Measurements from ENCODE around the gene CMBL. TPM values are rescaled to one million over a fixed set of nuclear protein-coding genes. Genes with fewer than 3 reads are reported as not detected.

The CMBL gene
- total and polyA plus RNA-seq, 2 donors (not counting 1 experiment from before 2014, with no cell fraction given): not detected

- H3K9ac ChIP-seq (ENCODE audit: low read length): no peak overlapping the region
- POLR2A ChIA-PET: no interaction called here
- H3K4me1 ChIP-seq (ENCODE audit: control insufficient read depth in 2 of 2, insufficient read depth in 2 of 2, low read length in 2 of 2): no peaks in the 10 kb centered on the region
- Mint-ChIP-seq H3K4me1 (no peaks in the 10 kb centered on the region), H3K27me3 (peaks cover 19% of the 10 kb centered on the region), H3K9me3 (ENCODE audit: insufficient read depth) (no peaks in the 10 kb centered on the region), H3K27ac (no peak overlapping the region), H3K4me3 (no peak overlapping the region)
- H3K79me2 ChIP-seq (ENCODE audit: control insufficient read depth, insufficient read depth, low read length): no peaks in the 10 kb centered on the region
- no peak overlapping the region for H3K4me2 ChIP-seq (replicated peaks; ENCODE audit: low read depth, low read length, poor library complexity, severe bottlenecking)
- no peak overlapping the region for H2AFZ ChIP-seq (ENCODE audit: insufficient read depth, low read depth, low read length, poor library complexity, severe bottlenecking)
- DNase-seq (no peak), ATAC-seq (ENCODE audit: low read depth) (no peak)
- no peaks in the 10 kb centered on the region for H3K36me3 ChIP-seq (replicated peaks in 1 of 2; ENCODE audit: control extremely low read depth in 1 of 2, control insufficient read depth in 1 of 2, extremely low read depth in 1 of 2, insufficient read depth in 2 of 2, low read length in 1 of 2)
- CTCF ChIA-PET: no interaction called here
- no peak for TF ChIP-seq EZH2 (IDR thresholded peaks at IDR 0.05; ENCODE audit: borderline replicate concordance, insufficient read depth, low read depth, low read length, poor library complexity, severe bottlenecking)
- TF ChIP-seq CTCF (IDR thresholded peaks at IDR 0.05): no peak
- intact Hi-C loops (cut with micrococcal nuclease): no loop called here
- H3K27ac ChIP-seq (ENCODE audit: low read length in 2 of 2): no peak overlapping the region
- H4K20me1 ChIP-seq (ENCODE audit: control insufficient read depth, insufficient read depth, low read length, poor library complexity, severe bottlenecking): no peaks in the 10 kb centered on the region
- H3K4me3 ChIP-seq (ENCODE audit: control extremely low read depth in 1 of 5, extremely low read depth in 1 of 5, insufficient read depth in 1 of 5, low read depth in 2 of 5, low read length in 4 of 5): no peak overlapping the region
- 94% methylated on average over 12 of the region's 13 CpGs for WGBS (ENCODE audit: insufficient coverage)
- H3K9me3 ChIP-seq (ENCODE audit: control extremely low read depth in 1 of 3, control insufficient read depth in 2 of 3, insufficient read depth in 1 of 3, low read length in 2 of 3): no peaks in the 10 kb centered on the region
- H3K27me3 ChIP-seq (replicated peaks in 1 of 4; ENCODE audit: control extremely low read depth in 1 of 4, control insufficient read depth in 3 of 4, insufficient read depth in 4 of 4, low read length in 3 of 4): no peaks in the 10 kb centered on the region
Observed at GRCh38 chr5:10277773-10278630, 29.7 kb downstream of the CMBL start.

GRCh38 chr5:10276691-10277090 lies 31.0 kb downstream of the CMBL start:
- TF ChIP-seq EZH2 (IDR thresholded peaks at IDR 0.05; ENCODE audit: borderline replicate concordance, insufficient read depth, low read depth, low read length, poor library complexity, severe bottlenecking): no peak
- TF ChIP-seq CTCF (IDR thresholded peaks at IDR 0.05): no peak
- intact Hi-C loops (cut with micrococcal nuclease): no loop called here
- Mint-ChIP-seq H3K4me3 (no peak overlapping the region), H3K27ac (no peak overlapping the region), H3K9me3 (ENCODE audit: insufficient read depth) (no peaks in the 10 kb centered on the region), H3K27me3 (peaks cover 23% of the 10 kb centered on the region), H3K4me1 (no peaks in the 10 kb centered on the region)
- no peaks in the 10 kb centered on the region for H3K4me1 ChIP-seq (ENCODE audit: control insufficient read depth in 2 of 2, insufficient read depth in 2 of 2, low read length in 2 of 2)
- no peaks in the 10 kb centered on the region for H3K9me3 ChIP-seq (ENCODE audit: control extremely low read depth in 1 of 3, control insufficient read depth in 2 of 3, insufficient read depth in 1 of 3, low read length in 2 of 3)
- no peak overlapping the region for H2AFZ ChIP-seq (ENCODE audit: insufficient read depth, low read depth, low read length, poor library complexity, severe bottlenecking)
- no peaks in the 10 kb centered on the region for H3K36me3 ChIP-seq (replicated peaks in 1 of 2; ENCODE audit: control extremely low read depth in 1 of 2, control insufficient read depth in 1 of 2, extremely low read depth in 1 of 2, insufficient read depth in 2 of 2, low read length in 1 of 2)
- no peaks in the 10 kb centered on the region for H4K20me1 ChIP-seq (ENCODE audit: control insufficient read depth, insufficient read depth, low read length, poor library complexity, severe bottlenecking)
- WGBS (ENCODE audit: insufficient coverage): 79% methylated on average over 3 of the region's 7 CpGs
- H3K4me2 ChIP-seq (replicated peaks; ENCODE audit: low read depth, low read length, poor library complexity, severe bottlenecking): no peak overlapping the region
- DNase-seq: no peak
- H3K79me2 ChIP-seq (ENCODE audit: control insufficient read depth, insufficient read depth, low read length): no peaks in the 10 kb centered on the region
- POLR2A ChIA-PET: no interaction called here
- no peak overlapping the region for H3K4me3 ChIP-seq (ENCODE audit: control extremely low read depth in 1 of 5, extremely low read depth in 1 of 5, insufficient read depth in 1 of 5, low read depth in 2 of 5, low read length in 4 of 5)
- no peak overlapping the region for H3K27ac ChIP-seq (ENCODE audit: low read length in 2 of 2)
- H3K9ac ChIP-seq (ENCODE audit: low read length): no peak overlapping the region
- H3K27me3 ChIP-seq (replicated peaks in 1 of 4; ENCODE audit: control extremely low read depth in 1 of 4, control insufficient read depth in 3 of 4, insufficient read depth in 4 of 4, low read length in 3 of 4): peaks cover 0 to 4% (median 0%) of the 10 kb centered on the region in 4 experiments
- ATAC-seq (ENCODE audit: low read depth): no peak
- CTCF ChIA-PET: no interaction called here

Measured in B cell (primary cell).